ENCODE results near the gene TMEM108.

The TMEM108 gene

DNA sequence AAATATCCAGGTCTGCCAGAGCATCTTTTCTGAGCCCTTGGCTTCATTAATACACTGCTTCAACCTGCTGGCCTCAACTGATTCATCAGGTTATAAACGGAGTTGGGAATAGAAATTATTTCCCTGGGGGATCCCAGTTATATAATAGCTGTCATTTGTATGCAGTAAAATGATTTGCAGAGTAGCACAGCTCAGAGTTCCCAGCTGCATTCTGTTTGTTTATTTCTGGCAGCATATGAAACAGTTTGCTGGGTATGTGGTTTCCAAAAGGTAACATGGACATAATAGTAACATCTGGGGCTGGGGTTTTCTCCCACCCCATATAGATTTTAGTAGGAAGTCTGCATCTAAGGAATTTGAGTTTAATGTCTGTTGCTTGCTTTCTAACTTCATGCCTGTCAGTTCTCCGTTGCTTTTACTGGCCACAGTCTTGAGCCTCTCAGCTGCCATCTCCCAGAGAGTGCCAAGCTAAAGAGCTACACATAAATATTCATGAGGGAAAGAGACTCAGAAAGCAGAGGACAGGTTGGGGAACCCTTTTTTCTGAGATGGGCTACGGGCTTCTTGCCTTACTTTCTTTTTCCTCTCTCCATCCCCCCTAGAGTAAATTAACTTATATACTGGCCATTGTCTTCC is 124.6 kb downstream of the TMEM108 start:
- H3K9ac ChIP-seq (ENCODE audit: low read length) = no peak overlapping the region
- peaks cover 3% of the 10 kb centered on the region for H3K27me3 ChIP-seq (replicated peaks; ENCODE audit: control insufficient read depth, insufficient read depth, low read length)
- H3K9me3 ChIP-seq (ENCODE audit: control insufficient read depth, low read length) = no peaks in the 10 kb centered on the region
- no peak overlapping the region for H3K4me3 ChIP-seq (ENCODE audit: low read length)
- DNase-seq (ENCODE audit: low read depth) = no peak
- H3K4me1 ChIP-seq (ENCODE audit: control insufficient read depth, insufficient read depth, low read length) = no peaks in the 10 kb centered on the region
- no peaks in the 10 kb centered on the region for H3K36me3 ChIP-seq (ENCODE audit: control insufficient read depth, insufficient read depth, low read length, severe bottlenecking)

DNA sequence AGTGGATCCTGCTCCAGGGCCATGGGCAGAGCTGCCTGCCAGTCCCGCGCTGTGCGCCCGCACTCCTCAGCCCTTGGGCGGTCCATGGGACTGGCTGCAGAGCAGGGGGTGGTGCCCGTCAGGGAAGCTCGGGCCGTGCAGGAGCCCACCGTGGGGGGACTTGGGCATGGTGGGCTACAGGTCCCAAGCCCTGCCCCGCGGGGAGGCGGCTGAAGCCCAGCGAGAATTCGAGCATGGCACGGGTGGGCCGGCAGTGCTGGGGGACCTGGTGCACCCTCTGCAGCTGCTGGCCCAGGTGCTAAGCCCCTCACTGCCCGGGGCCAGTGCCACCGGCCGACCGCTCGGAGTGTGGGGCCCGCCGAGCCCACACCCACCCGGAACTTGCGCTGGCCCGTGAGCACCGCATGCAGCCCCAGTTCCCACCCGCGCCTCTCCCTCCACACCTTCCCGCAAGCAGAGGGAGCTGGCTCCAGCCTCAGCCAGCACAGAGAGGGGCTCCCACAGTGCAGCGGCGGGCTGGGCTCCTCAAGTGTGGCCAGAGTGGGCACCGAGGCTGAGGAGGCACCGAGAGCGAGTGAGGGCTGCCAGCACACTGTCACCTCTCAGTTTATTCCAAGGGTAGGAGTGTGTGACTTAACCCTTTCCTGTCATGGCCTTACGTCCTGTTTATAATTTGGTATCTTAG is 129.3 kb downstream of the TMEM108 start:
- H3K36me3 ChIP-seq (ENCODE audit: control insufficient read depth, insufficient read depth, low read length, severe bottlenecking) = no peaks in the 10 kb centered on the region
- H3K9me3 ChIP-seq (ENCODE audit: control insufficient read depth, low read length) = no peaks in the 10 kb centered on the region
- H3K9ac ChIP-seq (ENCODE audit: low read length) = no peak overlapping the region
- peaks cover 3% of the 10 kb centered on the region for H3K27me3 ChIP-seq (replicated peaks; ENCODE audit: control insufficient read depth, insufficient read depth, low read length)
- no peaks in the 10 kb centered on the region for H3K4me1 ChIP-seq (ENCODE audit: control insufficient read depth, insufficient read depth, low read length)
- H3K4me3 ChIP-seq (ENCODE audit: low read length) = no peak overlapping the region
- DNase-seq (ENCODE audit: low read depth) = no peak

DNA sequence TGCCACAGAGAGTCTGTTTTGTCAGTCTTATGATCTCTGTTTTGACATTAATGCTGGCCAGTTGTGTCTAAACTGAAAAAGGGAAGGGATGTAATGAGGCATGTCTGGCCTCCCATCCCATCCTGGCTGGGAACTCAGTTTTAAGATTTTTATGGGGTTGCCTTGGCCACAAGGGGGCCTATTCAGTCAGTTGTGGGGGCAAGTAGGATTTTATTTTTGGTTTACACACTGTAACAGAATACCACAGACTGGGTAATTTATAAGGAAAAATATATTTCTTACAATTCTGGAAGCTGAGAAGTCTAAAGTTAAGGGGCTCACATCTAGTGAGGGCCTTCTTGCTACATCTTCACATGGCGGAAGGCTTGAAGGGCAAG is 129.8 kb downstream of the TMEM108 start:
- H3K36me3 ChIP-seq (ENCODE audit: control insufficient read depth, insufficient read depth, low read length, severe bottlenecking) = no peaks in the 10 kb centered on the region
- no peak for DNase-seq (ENCODE audit: low read depth)

DNA sequence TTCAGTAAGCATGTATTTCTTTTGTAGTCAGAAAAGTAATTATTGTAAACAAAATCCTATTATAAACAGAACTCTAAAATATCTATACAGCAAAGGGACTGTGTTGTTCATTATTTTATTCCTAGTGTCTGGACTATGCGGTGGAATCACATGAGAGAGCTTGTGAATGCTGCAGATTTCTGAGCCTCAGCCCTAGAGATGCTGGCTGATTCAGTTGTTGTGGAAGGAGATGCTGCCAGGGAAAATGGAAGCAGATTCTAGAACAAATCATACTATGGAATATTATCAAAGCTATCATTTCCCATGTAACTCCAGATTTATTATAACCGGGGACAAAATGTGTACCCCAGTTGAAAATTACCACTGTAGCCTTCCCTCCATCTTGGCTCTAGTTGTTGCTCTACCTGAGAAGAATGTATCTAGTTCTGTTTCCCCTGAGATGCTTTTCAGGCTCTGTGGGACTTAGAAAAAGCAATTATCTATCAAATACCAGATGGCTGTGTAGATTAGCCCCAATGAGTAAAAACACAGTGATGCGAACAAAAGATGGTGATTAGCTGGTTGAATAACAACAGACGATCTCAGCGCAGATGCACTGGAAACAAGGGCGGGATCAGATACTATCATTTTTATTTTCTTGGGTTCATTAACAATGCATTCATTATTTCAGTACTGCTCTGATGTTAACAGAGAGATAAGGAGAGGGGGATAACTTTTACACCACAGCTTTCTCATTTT is 131.3 kb downstream of the TMEM108 start:
- Histone ChIP-seq H3K4me1 (ENCODE audit: control insufficient read depth, insufficient read depth, low read length) (no peaks in the 10 kb centered on the region), H3K4me3 (ENCODE audit: low read length) (no peak overlapping the region), H3K27me3 (replicated peaks; ENCODE audit: control insufficient read depth, insufficient read depth, low read length) (peaks cover under 1% of the 10 kb centered on the region), H3K9me3 (ENCODE audit: control insufficient read depth, low read length) (no peaks in the 10 kb centered on the region), H3K36me3 (ENCODE audit: control insufficient read depth, insufficient read depth, low read length, severe bottlenecking) (no peaks in the 10 kb centered on the region), H3K9ac (ENCODE audit: low read length) (no peak overlapping the region)
- no peak for DNase-seq (ENCODE audit: low read depth)

More for the DNA sequence above, 129.8 kb downstream of the TMEM108 start:
- Histone ChIP-seq H3K27me3 (replicated peaks; ENCODE audit: control insufficient read depth, insufficient read depth, low read length) (peaks cover 3% of the 10 kb centered on the region), H3K9me3 (ENCODE audit: control insufficient read depth, low read length) (no peaks in the 10 kb centered on the region), H3K4me3 (ENCODE audit: low read length) (no peak overlapping the region), H3K4me1 (ENCODE audit: control insufficient read depth, insufficient read depth, low read length) (no peaks in the 10 kb centered on the region), H3K9ac (ENCODE audit: low read length) (no peak overlapping the region)

DNA sequence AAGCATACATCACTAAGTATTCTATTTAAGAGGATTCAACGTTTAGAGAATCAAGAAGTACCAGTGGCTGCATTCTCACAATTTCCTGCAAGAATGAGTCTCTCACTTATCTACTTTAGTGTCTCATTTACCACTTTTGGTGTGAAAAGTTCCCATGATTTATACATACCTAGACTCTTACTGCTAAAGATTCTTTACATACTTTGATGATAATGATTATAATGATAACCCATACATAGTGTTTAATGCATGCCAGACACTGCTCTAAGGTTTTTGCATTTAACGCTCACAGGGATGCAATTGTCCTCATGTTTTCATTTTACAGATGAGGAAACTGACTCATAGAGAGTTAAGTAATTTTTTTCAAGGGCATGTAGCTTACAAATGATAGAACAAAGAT is 133.6 kb downstream of the TMEM108 start:
- DNase-seq (ENCODE audit: low read depth) = no peak
- H3K4me3 ChIP-seq (ENCODE audit: low read length) = no peak overlapping the region

DNA sequence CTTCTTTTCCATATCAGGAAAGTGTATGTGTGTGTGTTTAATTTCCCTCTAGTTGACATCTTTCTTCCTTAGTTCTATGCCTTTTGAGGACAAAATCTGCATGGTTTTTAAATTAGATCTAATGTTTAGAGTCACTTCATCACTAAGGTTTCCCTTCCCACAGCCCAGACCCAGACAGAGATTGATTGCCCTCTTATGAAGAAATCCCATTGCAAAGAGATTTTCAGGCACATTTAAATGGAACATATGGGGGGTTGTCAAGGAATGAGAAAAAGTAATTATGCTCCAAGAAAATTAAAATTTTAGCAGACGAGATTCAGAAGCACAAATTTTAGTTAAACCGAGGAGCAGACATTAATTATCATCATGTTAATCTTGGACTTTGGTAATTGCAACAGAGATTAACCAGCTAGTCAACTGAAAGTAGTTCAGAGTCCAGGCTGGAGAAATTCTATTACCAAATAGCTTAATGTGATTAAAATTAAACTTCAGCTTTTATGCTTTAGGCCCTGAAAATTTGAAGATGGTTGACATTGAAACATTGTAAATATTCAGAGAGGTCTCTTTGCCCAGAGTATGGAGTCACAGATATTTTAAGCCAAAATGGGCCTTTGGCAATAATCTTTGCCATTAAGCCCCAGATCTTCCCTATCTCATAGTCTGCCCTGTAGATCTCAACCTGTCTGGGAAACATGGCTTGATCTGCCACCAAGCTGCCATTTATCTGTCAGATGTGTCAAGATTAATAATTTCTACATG is 143.4 kb downstream of the TMEM108 start:
- Histone ChIP-seq H3K36me3 (ENCODE audit: control insufficient read depth, insufficient read depth, low read length, severe bottlenecking) (no peaks in the 10 kb centered on the region), H3K27me3 (replicated peaks; ENCODE audit: control insufficient read depth, insufficient read depth, low read length) (no peaks in the 10 kb centered on the region), H3K9ac (ENCODE audit: low read length) (no peak overlapping the region), H3K4me3 (ENCODE audit: low read length) (no peak overlapping the region), H3K9me3 (ENCODE audit: control insufficient read depth, low read length) (no peaks in the 10 kb centered on the region), H3K4me1 (ENCODE audit: control insufficient read depth, insufficient read depth, low read length) (peaks cover 5% of the 10 kb centered on the region)
- DNase-seq (ENCODE audit: low read depth) = no peak

More for the DNA sequence above, 133.6 kb downstream of the TMEM108 start:
- Histone ChIP-seq H3K36me3 (ENCODE audit: control insufficient read depth, insufficient read depth, low read length, severe bottlenecking) (no peaks in the 10 kb centered on the region), H3K9ac (ENCODE audit: low read length) (no peak overlapping the region), H3K27me3 (replicated peaks; ENCODE audit: control insufficient read depth, insufficient read depth, low read length) (no peaks in the 10 kb centered on the region), H3K9me3 (ENCODE audit: control insufficient read depth, low read length) (no peaks in the 10 kb centered on the region), H3K4me1 (ENCODE audit: control insufficient read depth, insufficient read depth, low read length) (no peaks in the 10 kb centered on the region)

DNA sequence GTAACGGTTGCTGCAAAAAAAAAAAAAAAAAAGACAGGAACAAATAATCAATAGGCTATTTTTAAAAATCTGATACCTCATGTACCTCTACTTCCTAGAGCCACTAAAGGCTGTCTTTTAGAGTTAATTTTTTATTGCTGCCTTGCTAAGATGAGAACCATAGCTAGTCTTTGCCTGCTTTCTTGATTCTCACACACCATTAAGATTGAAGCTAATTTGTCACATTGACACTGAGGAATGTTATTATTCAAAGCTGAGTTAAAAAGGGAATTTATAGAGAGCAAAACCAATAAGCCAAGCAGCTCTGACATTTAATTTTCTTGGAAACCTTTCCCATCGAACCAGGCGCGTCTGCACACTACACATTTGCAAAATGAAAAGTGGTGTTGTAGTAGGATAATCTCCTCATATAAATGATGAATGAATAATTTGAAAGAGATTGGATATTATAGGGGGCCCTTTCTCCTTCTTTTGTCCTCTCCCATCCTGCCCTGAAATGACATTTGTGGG is 149.7 kb downstream of the TMEM108 start:
- no peak for DNase-seq (ENCODE audit: low read depth)
- Histone ChIP-seq H3K9ac (ENCODE audit: low read length) (no peak overlapping the region), H3K27me3 (replicated peaks; ENCODE audit: control insufficient read depth, insufficient read depth, low read length) (peaks cover 5% of the 10 kb centered on the region), H3K9me3 (ENCODE audit: control insufficient read depth, low read length) (no peaks in the 10 kb centered on the region), H3K4me3 (ENCODE audit: low read length) (no peak overlapping the region), H3K36me3 (ENCODE audit: control insufficient read depth, insufficient read depth, low read length, severe bottlenecking) (no peaks in the 10 kb centered on the region), H3K4me1 (ENCODE audit: control insufficient read depth, insufficient read depth, low read length) (peaks cover 9% of the 10 kb centered on the region)

DNA sequence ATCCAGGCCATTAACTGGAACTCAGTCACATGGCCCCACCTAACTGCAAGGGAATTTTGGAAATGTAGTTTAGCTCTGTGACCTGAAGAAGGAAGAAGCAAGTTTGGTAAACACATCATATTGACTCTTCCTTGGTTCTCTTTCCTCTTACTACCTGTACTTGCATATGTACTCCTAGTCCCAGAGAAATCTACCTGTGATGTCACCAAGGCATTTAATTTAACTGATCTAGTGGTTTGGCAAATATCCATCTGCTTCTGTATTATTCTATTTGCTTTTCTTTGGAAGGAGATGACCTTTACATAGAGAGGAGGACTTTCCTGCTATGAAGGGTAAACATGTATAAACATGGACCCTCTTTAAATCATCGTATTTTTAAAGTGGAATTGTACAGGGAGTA is 150.8 kb downstream of the TMEM108 start:
- peaks cover 5% of the 10 kb centered on the region for H3K27me3 ChIP-seq (replicated peaks; ENCODE audit: control insufficient read depth, insufficient read depth, low read length)

DNA sequence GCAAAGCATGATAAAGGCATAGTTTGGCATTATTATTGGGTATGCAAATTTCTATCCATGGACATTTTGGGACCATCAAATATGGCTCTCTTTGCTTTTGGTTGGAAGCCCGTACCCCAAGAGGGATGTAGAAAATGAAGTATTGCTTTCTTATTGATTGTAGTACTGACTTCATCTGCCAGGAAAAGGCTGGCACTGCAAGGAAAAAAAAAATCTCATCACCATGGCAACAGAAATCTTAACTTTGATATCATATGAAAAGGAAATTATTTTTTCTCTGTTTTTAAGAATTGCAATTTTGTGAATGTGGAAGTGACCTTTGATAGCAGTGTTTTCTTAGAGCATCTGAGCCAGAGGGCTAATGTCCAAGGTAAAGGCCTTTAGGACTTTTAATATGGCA is 151.7 kb downstream of the TMEM108 start:
- no peaks in the 10 kb centered on the region for H3K36me3 ChIP-seq (ENCODE audit: control insufficient read depth, insufficient read depth, low read length, severe bottlenecking)
- peaks cover 9% of the 10 kb centered on the region for H3K4me1 ChIP-seq (ENCODE audit: control insufficient read depth, insufficient read depth, low read length)
- no peak overlapping the region for H3K9ac ChIP-seq (ENCODE audit: low read length)
- no peak for DNase-seq (ENCODE audit: low read depth)
- H3K9me3 ChIP-seq (ENCODE audit: control insufficient read depth, low read length) = no peaks in the 10 kb centered on the region
- peaks cover 5% of the 10 kb centered on the region for H3K27me3 ChIP-seq (replicated peaks; ENCODE audit: control insufficient read depth, insufficient read depth, low read length)
- H3K4me3 ChIP-seq (ENCODE audit: low read length) = no peak overlapping the region

More for the DNA sequence above, 150.8 kb downstream of the TMEM108 start:
- no peak for DNase-seq (ENCODE audit: low read depth)
- Histone ChIP-seq H3K4me1 (ENCODE audit: control insufficient read depth, insufficient read depth, low read length) (peaks cover 9% of the 10 kb centered on the region), H3K9ac (ENCODE audit: low read length) (no peak overlapping the region), H3K36me3 (ENCODE audit: control insufficient read depth, insufficient read depth, low read length, severe bottlenecking) (no peaks in the 10 kb centered on the region), H3K9me3 (ENCODE audit: control insufficient read depth, low read length) (no peaks in the 10 kb centered on the region), H3K4me3 (ENCODE audit: low read length) (no peak overlapping the region)

DNA sequence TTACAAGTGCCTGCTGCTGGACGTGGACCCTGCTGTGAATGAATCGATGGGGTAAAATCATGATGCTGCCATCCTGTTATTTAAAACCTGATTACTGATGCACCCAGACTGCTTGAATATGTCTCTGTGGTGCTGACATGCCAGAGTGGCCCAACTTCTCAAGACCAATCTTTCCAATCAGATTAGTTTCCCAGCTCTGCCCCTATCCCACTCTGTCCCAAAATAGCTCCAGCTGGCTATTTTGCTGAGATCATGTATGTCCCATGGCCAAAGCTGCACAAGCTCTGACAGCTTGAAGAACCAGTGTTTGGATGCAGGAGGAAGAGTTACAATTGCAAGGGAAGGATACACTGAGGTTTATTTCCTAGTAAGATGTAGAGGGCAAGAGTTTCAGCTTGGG is 153.6 kb downstream of the TMEM108 start:
- Histone ChIP-seq H3K27me3 (replicated peaks; ENCODE audit: control insufficient read depth, insufficient read depth, low read length) (peaks cover 5% of the 10 kb centered on the region), H3K4me3 (ENCODE audit: low read length) (no peak overlapping the region), H3K9ac (ENCODE audit: low read length) (no peak overlapping the region), H3K9me3 (ENCODE audit: control insufficient read depth, low read length) (no peaks in the 10 kb centered on the region), H3K36me3 (ENCODE audit: control insufficient read depth, insufficient read depth, low read length, severe bottlenecking) (no peaks in the 10 kb centered on the region), H3K4me1 (ENCODE audit: control insufficient read depth, insufficient read depth, low read length) (peaks cover 2% of the 10 kb centered on the region)
- DNase-seq (ENCODE audit: low read depth) = no peak

Data from adipocyte (in vitro differentiated cells).